Hematopoietic multipotent progenitor cell treated with erythropoietin and hydrocortisone succinate and interleukin-3 and kit ligand, for 8 days (in vitro differentiated cells): ENCODE results near the gene GPI.
"Not testable (repeated sequence)": the region's sequence is repeated elsewhere in the genome, so short reads cannot be mapped to it uniquely, and the experiment has no call there.

Experiments
- DNase-seq: peaks from one replicate; pipeline ENCODE4 v3.0.0-alpha.2; 2015

GPI gene

DNA sequence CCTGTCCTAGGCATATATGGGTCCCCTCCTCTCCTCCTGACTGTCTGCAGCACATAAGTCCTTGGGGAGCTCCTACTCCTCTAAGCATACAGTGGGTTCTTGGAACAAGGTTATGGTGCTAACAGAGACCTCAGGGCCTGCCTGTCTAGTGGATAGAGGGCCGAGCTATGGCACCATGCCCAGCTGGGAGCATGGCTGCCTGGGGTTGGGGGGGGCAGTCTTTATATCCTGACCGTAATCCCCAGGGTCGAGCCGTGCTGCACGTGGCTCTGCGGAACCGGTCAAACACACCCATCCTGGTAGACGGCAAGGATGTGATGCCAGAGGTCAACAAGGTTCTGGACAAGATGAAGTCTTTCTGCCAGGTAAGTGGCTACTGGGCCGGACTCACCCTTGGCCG is 3.3 kb downstream of the GPI start:
- DNase-seq = no peak

- not testable (repeated sequence) for DNase-seq
Measured at GRCh38 chr19:34369166-34369565, 4.2 kb downstream of the GPI start.

DNA sequence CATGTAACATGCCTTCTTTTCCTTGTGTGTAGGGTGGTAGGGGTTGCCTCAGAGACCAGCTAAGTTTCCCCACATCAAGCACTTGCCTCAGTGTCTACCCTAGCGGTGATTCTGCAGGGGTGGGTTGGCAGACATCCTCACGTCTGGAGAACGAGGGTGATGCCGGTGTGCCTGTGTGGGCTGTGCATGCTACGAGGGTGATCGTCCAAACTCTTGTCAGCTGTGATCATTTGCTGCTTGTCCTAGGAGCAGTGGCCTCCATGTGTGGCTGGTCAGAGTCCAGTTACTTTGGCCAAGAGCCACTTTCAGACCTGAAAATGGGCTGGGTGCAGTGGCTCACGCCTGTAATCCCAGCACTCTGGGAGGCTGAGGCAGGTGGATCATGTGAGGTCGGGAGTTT is 5.1 kb downstream of the GPI start:
- DNase-seq = no peak

GRCh38 chr19:34370983-34371382 is 6.0 kb downstream of the GPI start:
- peak; percentile 68 for DNase-seq

DNA sequence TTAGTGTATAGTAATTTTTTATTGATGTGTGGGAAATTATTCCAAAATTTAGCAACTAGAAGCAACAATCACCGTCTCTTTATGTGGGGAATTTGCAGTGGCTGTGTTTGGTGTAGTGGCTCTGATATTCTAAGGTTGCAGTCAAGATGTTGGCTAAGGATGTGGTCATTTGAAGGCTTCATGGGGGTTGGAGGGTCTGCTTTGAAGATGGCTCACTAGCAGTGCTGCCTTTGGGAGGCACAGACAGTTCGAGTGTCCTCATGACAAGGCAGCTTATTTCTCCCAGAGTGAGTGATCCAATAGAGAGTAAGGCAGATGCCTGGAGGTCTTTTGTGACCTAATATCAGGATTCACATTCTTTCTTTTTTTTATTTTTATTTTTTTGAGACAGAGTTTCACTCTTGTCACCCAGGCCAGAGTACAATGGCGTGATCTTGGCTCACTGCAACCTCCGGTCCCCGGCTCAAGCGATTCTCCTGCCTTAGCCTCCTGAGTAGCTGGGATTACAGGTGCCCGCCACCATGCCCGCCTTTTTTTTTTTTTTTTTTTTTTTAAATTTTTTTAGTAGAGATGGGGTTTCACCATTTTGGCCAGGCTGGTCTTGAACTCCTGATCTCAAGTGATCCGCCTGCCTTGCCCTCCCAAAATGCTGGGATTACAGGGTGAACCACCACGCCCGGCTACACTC is 8.7 kb downstream of the GPI start:
- no peak for DNase-seq

DNA sequence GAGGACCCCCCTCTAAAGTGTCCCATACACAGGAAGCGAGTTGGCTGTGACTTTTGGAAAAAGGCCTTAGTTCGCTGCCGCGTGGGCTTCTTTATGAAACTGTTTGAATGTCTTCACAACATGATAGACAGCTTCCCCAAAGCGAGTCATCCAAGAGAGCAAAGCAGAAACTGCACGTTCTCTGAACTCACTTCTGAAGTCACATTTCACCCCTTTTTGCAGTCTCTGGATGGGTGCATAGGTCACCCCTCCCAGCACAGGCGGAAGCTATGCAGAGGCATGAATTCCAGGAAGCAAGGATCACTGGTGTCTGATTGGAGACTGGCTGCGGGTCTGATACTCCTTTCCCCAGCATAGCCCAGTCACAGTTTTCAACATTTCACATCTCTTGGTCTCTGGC is 10.6 kb downstream of the GPI start:
- DNase-seq = no peak

GRCh38 chr19:34380639-34381241 is 15.7 kb downstream of the GPI start:
- no peak for DNase-seq

DNA sequence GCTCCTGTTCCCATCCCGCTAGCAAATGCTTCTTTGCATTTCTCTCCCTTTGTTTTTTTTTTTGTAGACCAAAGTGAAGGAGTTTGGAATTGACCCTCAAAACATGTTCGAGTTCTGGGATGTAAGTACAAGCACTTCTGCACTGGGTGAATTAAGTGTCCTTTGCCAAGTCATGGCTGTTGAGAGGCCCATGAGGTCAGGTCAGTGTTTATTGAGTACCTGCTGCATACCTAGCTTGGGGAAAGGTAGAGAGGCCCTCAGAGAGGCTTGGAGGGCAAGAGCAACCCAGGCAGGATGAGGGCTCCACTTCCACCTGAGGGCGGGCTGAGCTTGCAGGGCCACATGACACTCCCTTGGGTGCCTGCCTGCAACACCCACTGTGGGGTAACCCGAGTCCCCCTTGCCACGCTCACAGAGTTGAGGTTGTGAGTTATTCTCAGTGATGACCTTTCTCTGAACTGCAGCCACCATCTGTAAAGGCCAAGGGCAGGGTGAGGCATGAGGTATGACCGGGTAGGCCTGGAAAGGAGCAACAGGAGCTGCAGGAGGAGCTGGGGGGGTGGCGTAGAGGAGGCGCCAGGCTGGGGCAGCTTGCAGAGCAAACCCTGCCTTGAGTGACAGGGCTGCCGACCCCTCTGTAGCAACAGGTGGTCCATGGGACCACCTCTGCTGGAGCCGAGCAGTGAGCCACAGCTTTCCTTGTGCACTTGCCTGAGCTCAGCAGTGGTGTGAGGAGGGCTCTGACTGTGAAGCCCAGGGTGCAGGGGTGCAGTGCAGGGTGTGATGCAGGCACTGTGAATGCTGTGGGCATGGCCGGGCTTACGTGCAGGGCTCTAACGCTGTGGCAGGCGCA is 16.6 kb downstream of the GPI start:
- no peak for DNase-seq

DNA sequence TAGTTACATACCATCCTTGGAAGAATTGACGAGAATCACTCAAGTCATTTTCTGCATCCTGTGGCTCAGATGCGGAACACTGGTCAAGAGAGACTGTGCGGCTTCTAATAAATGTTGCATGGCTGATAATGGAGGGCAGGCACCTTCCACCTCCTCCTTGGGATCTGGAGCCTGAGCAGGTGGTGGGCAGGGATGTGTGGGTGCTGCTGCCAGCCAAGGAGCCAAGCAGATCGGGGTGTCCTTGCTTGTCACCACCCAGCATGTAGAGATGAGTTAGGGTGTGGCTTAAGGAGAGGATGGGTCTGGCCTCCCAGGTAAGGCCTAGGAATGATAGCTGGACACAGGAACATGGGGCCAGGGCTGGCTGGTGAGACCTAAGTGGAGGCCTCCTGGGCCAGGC is 17.5 kb downstream of the GPI start:
- no peak for DNase-seq

- DNase-seq = no peak
Measured at GRCh38 chr19:34383599-34383998, 18.6 kb downstream of the GPI start.

DNA sequence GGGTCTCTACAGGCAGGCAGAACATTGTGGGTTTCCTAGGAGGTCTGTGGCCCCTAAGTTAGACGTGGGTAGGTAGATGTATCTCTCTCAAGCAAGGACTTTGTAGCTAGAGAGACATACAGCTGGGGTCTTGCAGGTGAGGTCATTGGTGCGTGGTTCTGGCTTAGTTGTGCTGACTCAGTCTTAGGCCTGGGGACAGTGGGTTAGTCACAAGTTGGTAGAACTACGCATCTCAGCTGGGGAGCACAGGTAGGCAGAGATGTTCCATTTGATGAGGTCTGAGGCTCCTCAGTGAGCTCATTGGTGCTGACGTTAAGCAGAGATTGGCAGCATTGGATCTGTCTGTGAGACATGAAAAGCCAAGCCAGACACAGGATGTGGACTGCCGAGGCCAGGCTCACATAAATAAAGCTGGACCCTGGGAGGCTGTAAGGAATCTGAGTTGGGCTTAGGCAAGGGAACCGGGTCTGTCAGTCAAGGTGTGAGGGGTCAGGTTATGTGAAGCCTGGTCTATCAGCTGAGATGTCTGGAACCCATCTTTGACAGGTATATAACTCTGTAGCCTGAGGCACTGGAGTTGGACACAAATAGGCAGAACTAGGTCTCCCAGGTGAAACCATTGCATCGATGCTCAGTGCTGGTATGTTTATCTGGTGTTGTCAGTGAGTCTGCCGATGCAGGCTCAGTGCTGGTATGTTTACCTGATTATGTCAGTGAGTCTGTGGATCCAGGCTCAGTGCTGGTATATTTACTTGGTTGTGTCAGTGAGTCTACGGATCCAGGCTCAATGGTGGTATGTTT is 21.8 kb downstream of the GPI start:
- no peak for DNase-seq

- no peak for DNase-seq
Measured at GRCh38 chr19:34387446-34387810, 22.4 kb downstream of the GPI start.

DNA sequence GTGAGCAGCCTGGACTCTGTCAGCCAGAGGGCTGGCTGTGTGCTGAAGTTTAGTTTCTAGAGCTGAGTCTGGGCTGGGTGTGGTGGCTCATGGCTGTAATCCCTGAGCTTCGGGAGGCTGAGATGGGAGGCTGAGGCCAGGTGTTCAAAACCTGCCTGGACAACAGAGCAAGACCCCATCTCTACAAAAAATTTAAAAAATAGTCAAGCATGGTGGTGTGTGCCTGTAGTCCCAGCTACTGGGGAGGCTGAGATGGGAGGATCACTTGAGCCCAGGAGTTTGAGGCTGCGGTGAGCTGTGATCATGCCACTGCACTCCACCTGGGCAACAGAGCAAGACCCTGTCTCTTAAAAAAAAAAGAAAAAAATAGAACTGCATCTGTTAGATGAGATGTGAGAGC is 23.7 kb downstream of the GPI start:
- not testable (repeated sequence) for DNase-seq

- no peak for DNase-seq
Measured at GRCh38 chr19:34391813-34392212, 26.8 kb downstream of the GPI start.

- DNase-seq = no peak
Measured at GRCh38 chr19:34393031-34393430, 28.0 kb downstream of the GPI start.

GRCh38 chr19:34393629-34394028 is 28.6 kb downstream of the GPI start:
- DNase-seq = no peak

DNA sequence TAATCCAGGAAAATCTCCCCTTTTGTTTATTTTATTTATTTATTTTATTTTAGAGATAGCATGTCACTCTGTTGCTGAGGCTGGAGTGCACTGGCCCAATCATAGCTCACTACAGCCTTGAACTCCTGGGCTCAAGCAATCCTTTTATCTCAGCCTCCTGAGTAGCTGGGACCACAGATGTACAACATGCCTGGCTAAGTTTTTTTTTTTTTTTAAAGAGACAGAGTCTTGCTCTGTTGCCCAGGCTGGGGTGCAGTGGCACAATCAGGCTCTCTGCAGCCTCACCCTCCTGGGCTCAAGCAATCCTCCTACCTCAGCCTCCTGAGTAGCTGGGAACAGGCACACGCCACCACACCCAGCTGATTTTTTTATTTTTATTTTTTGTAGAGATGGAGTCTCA is 32.9 kb downstream of the GPI start:
- DNase-seq = no peak

- DNase-seq = no peak
Measured at GRCh38 chr19:34399886-34400285, 34.9 kb downstream of the GPI start.

GRCh38 chr19:34400844-34401243 is 35.8 kb downstream of the GPI start:
- DNase-seq = not testable (repeated sequence)

GRCh38 chr19:34402074-34402600 is 37.1 kb downstream of the GPI start:
- DNase-seq = no peak

DNA sequence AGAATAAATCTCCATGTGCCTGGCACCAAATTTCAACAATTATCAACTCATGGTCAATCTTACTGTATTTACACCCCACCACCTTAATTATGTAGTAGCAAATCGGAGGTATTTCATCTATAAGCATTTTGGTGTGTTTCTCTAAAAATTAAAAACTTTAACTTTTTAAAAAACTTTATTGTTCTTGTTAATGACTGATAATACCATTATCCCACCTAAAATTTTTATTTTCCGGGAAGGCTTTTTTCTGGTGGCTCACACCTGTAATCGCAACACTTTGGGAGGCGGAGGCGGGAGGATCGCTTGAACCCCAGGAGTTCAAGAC is 38.8 kb downstream of the GPI start:
- no peak for DNase-seq

DNA sequence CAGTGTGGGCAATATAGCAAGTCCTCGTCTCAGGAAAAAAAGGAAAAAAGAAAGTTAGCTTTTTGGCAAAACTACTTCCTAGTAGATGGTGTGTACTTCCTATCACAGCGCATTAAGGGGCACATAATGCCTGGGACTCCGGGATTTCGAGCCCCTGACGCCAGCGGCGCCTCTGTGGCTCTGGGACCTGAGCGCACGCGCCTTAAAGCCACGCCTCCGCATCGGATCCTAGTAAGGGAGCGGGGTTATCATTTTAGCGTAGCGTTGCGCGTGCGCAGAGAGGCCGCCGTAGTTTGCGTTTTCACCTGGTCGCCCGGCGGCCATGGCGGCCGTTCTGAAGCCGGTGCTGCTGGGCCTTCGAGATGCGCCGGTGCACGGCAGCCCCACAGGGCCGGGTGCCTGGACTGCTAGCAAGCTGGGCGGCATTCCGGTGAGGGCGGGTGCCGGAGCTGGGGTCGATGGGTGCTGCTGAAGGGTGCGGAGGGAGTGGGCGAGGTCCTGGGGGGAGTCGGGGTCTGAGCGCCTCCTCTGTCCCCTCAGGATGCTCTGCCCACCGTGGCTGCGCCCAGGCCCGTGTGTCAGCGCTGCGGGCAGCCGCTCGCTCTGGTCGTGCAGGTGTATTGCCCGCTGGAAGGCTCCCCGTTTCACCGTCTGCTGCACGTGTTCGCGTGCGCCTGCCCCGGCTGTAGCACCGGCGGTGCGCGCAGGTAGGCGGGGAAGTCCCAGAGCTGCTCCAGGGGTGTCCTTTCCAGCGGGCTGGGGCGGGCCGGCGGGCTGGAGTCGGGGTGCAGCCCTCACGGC is 39.3 kb downstream of the GPI start, which contains the start of gene PDCD2L:
Gene PDCD2L (plus strand): TSS at position 291 of the 801 bp plus-strand sequence. CDS start 32 bp downstream, at position 323.
- DNase-seq = peak; percentile 94
